Left lung (tissue), 10 donors: ENCODE results near the gene PNMT. TPM values are rescaled to one million over a fixed set of nuclear protein-coding genes. Genes with fewer than 3 reads are reported as not detected.

Source experiments
- ATAC-seq: fragments of 200-7000 bp; cut with Tn5 transposase; one replicate; pipeline ENCODE4 v1.9.1; 2020; ENCODE audit warnings: moderate library complexity
- DNase-seq, 4 donors: peaks; one replicate each; pipeline ENCODE4 v3.0.0-alpha.2; 2013 to 2020
- H3K27ac ChIP-seq, 2 donors: fragments of 200-600 bp; sonication (generic) in 1 of 2; one replicate each; pipeline versions ENCODE4 v1.5.0 to v1.8.0; 2020 to 2021
- H3K27me3 ChIP-seq, 2 donors: fragments of 200-600 bp; sonication (generic) in 1 of 2; one replicate each; pipeline versions ENCODE4 v1.5.0 to v1.8.0; 2020 to 2021
- H3K36me3 ChIP-seq, 2 donors: fragments of 200-600 bp; sonication (generic) in 1 of 2; one replicate each; pipeline versions ENCODE4 v1.5.0 to v1.8.0; 2020 to 2021
- H3K4me1 ChIP-seq, 2 donors: fragments of 200-600 bp; one replicate each; pipeline ENCODE4 v1.8.0; 2021
- H3K4me3 ChIP-seq, 2 donors: fragments of 200-600 bp; sonication (generic) in 1 of 2; one replicate each; pipeline versions ENCODE4 v1.5.0 to v1.8.0; 2020 to 2021; ENCODE audit warnings: mild to moderate bottlenecking in 1 of 2
- H3K9me3 ChIP-seq, 2 donors: fragments of 200-600 bp; sonication (generic) in 1 of 2; one replicate each; pipeline versions ENCODE4 v1.5.0 to v1.8.0; 2020 to 2021
- intact Hi-C, 2 donors: fragments of 100-400 bp; cut with DNase I; formaldehyde crosslinking; loops; one replicate each; pipeline versions ENCODE4 v1.11.2 to v1.14.2; 2022
- polyA plus RNA-seq, 6 donors: library from polyadenylated mRNA; unstranded; fragments of 120-200 nt; gene quantifications; one replicate each; pipeline ENCODE4 v1.2.1, GENCODE V29; 2013; ENCODE audit not compliant: insufficient read length in 6 of 6
- total RNA-seq, 2 donors: library from RNA; stranded (reverse); fragmentation: NEBNext Ultra II Directional; extraction: Animal tissue kit (Norgen Biotek cat#: 25700); gene quantifications; one replicate each; pipeline ENCODE4 v1.2.1, GENCODE V29; 2021
- TF ChIP-seq, protein P1 (sequence below), 2 donors: fragments of 200-600 bp; sonication (generic) in 1 of 2; IDR thresholded peaks; one replicate each; pipeline versions ENCODE4 v1.5.0 to v1.8.0; 2021; ENCODE audit warnings: antibody characterized with exemption in 2 of 2
- donor health status: DM: no; HTN: yes; CAD: no.
- donor health status: DM: no; HTN: no; CAD: no.

Gene PNMT
- total and polyA plus RNA-seq, 8 donors, result 0.38 to 2.4 (median 1.7) TPM

DNA sequence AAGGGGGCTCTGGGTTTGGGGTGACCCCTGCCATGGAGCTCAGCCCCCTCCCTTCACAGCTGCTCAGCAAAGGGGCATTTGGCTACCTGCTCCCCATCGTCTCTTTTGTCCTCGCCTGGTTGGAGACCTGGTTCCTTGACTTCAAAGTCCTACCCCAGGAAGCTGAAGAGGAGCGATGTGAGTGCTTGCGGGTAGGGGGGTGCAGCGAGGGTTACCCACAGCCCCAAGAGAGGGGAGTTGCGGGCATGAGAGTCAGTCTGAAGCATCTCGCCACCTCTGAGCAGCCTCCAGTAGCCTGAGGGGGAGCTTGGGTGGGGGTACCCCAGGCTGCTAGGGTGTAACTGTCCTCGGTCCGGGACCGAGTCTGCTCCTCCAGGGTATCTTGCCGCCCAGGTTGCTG is 9.9 kb upstream of the PNMT start:
- Histone ChIP-seq H3K9me3 (no peaks in the 10 kb centered on the region), H3K36me3 (peaks cover 0 to 79% of the 10 kb centered on the region in 2 donors), H3K4me3 (no peak overlapping the region), H3K27ac (peak overlapping the region in 1 of 2 donors; percentile 72), H3K4me1 (peaks cover 7 to 78% of the 10 kb centered on the region in 2 donors), H3K27me3 (no peaks in the 10 kb centered on the region)
- intact Hi-C loops, result no loop called here
- DNase-seq, result no peak
- TF ChIP-seq, protein P1, sequence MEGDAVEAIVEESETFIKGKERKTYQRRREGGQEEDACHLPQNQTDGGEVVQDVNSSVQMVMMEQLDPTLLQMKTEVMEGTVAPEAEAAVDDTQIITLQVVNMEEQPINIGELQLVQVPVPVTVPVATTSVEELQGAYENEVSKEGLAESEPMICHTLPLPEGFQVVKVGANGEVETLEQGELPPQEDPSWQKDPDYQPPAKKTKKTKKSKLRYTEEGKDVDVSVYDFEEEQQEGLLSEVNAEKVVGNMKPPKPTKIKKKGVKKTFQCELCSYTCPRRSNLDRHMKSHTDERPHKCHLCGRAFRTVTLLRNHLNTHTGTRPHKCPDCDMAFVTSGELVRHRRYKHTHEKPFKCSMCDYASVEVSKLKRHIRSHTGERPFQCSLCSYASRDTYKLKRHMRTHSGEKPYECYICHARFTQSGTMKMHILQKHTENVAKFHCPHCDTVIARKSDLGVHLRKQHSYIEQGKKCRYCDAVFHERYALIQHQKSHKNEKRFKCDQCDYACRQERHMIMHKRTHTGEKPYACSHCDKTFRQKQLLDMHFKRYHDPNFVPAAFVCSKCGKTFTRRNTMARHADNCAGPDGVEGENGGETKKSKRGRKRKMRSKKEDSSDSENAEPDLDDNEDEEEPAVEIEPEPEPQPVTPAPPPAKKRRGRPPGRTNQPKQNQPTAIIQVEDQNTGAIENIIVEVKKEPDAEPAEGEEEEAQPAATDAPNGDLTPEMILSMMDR (IDR thresholded peaks at IDR 0.05), result no peak
- ATAC-seq, result no peak

DNA sequence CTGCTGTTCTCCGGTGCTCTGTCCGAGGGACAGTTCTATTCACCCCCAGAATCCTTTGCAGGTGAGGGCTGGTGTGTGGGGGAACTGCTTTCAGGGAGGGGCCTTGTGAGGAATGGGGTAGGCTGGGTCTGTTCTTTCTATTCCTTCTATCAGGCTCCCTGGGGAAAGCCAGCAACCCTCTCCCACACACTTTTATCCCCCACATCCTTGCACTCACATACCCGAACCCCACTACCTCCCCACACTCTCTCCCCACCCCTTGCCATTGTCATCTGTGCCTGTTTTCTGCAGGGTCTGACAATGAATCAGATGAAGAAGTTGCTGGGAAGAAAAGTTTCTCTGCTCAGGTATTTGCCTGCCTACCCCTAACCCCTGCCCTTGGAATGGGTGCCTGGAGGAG is 9.5 kb upstream of the PNMT start:
- no peaks in the 10 kb centered on the region for H3K27me3 ChIP-seq
- H3K9me3 ChIP-seq, result no peaks in the 10 kb centered on the region
- peak overlapping the region; percentile 2 to 72 for H3K27ac ChIP-seq
- peaks cover 0 to 79% of the 10 kb centered on the region in 2 donors for H3K36me3 ChIP-seq
- H3K4me3 ChIP-seq, result no peak overlapping the region
- peaks cover 7 to 78% of the 10 kb centered on the region in 2 donors for H3K4me1 ChIP-seq
- TF ChIP-seq, protein P1 (IDR thresholded peaks at IDR 0.05), result no peak
- ATAC-seq (no peak), DNase-seq (no peak)
- intact Hi-C loops, result no loop called here

DNA sequence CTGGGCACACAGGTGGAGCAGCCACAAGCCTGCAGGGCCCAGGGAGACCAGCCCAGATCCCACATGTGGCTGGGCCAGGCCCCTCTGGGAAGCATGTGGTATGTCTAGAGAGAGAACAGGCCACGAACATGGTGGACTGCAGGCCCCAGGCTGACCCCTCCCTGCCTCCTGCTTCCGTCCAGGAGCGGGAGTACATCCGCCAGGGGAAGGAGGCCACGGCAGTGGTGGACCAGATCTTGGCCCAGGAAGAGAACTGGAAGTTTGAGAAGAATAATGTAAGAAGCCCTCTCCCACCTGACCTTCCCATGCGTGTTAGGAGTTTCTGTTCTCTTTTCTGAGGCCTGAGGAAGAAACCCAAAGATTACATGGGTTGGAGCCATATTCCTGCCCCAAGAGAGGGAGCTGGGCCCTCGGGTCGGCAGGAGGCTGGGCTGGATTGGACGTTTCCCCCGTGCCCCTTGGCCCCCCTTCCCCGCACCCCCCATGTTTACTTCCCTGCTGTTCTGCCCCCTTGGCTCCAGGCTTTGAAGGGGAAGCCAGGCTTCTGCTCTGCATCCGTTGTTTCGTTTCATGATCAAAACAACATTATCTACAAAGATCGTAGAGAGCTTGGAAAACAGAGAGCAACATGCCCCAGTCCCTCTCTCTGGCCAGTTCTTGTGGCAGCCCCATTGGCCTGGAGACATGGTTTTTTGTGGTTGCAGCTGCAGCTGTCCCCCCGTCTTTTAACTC is 8.8 kb upstream of the PNMT start:
- TF ChIP-seq, protein P1 (IDR thresholded peaks at IDR 0.05), result no peak
- Histone ChIP-seq H3K9me3 (no peaks in the 10 kb centered on the region), H3K27me3 (no peaks in the 10 kb centered on the region), H3K4me3 (no peak overlapping the region), H3K27ac (peak overlapping the region; percentile 54 to 72), H3K36me3 (peaks cover 0 to 76% of the 10 kb centered on the region in 2 donors), H3K4me1 (peaks cover 7 to 77% of the 10 kb centered on the region in 2 donors)
- intact Hi-C loops, result no loop called here
- ATAC-seq (no peak), DNase-seq (peak in 1 of 4 donors; percentile 65)

DNA sequence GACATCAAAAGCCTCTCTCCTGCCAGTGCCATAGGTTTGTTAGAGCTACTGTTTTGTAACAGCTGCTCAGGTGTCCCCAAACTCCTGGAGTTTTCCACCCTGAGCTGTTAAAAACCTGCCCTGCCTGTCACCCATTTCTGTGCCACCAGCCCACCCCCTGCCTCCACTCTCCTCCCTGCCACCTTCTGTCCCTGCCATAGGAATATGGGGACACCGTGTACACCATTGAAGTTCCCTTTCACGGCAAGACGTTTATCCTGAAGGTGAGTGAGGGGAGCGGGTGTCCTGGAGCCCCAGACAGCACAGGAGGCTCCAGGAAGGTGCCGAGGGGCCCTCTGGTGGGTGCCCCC is 8.3 kb upstream of the PNMT start:
- H3K27me3 ChIP-seq, result peaks cover 0 to 5% of the 10 kb centered on the region in 2 donors
- no peaks in the 10 kb centered on the region for H3K9me3 ChIP-seq
- no peak for ATAC-seq
- H3K27ac ChIP-seq, result peak overlapping the region; percentile 54 to 72
- intact Hi-C loops, result no loop called here
- peaks cover 7 to 72% of the 10 kb centered on the region in 2 donors for H3K4me1 ChIP-seq
- DNase-seq, result no peak
- H3K4me3 ChIP-seq, result no peak overlapping the region
- TF ChIP-seq, protein P1 (IDR thresholded peaks at IDR 0.05), result no peak
- H3K36me3 ChIP-seq, result peaks cover 0 to 71% of the 10 kb centered on the region in 2 donors

DNA sequence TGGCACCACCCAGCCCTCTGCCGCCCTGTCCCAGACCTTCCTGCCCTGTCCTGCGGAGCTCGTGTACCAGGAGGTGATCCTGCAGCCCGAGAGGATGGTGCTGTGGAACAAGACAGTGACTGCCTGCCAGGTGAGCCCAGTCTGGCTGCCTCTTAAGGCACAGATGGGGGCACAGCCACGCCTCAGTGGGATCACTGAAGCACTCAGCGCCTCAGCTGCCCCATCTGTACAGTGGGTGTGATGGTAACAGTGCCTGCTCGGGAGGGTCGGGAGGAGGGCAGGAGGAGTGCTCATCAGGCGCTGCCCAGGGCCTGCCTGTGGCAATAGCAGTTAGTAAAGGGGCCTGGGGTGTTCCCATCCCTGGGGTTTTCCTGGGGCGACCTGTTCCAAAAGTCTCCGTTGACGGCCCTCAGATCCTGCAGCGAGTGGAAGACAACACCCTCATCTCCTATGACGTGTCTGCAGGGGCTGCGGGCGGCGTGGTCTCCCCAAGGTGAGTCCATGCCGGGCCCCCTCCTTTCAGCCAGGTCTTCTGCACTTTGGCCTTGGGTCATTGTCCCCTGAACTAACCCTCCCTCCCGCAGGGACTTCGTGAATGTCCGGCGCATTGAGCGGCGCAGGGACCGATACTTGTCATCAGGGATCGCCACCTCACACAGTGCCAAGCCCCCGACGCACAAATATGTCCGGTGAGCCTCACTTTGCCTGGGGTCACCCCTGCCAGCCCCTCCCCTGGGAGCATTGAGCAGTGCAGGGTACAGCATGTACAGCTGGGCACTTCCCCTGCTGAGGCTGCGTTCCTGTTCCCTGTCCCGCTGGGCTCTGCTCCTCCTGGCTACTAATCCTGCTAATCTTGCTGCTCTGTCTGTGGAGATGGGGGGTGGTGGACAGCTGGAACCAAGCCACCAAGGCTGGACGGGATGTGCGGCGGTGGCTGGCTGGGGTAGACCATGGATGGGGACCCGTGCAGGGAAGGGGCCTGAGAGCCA is 7.6 kb upstream of the PNMT start:
- no peak for ATAC-seq
- peaks cover 0 to 12% of the 10 kb centered on the region in 2 donors for H3K27me3 ChIP-seq
- DNase-seq, result no peak
- TF ChIP-seq, protein P1 (IDR thresholded peaks at IDR 0.05), result no peak
- H3K27ac ChIP-seq, result peak overlapping the region; percentile 54 to 72
- H3K4me1 ChIP-seq, result peaks cover 7 to 73% of the 10 kb centered on the region in 2 donors
- H3K36me3 ChIP-seq, result peaks cover 0 to 71% of the 10 kb centered on the region in 2 donors
- no peak overlapping the region for H3K4me3 ChIP-seq
- intact Hi-C loops, result no loop called here
- no peaks in the 10 kb centered on the region for H3K9me3 ChIP-seq
